Stimulated activated CD8-positive, alpha-beta memory T cell treated with anti-CD3 and anti-CD28 coated beads, Interleukin-4, amount 100 ng/mL, for 48 hours (primary cell): ENCODE results near the gene KCNH1.

Experiments used
- DNase-seq: peaks from one replicate; pipeline ENCODE4 v3.0.0-alpha.2; 2020

KCNH1 gene

DNA sequence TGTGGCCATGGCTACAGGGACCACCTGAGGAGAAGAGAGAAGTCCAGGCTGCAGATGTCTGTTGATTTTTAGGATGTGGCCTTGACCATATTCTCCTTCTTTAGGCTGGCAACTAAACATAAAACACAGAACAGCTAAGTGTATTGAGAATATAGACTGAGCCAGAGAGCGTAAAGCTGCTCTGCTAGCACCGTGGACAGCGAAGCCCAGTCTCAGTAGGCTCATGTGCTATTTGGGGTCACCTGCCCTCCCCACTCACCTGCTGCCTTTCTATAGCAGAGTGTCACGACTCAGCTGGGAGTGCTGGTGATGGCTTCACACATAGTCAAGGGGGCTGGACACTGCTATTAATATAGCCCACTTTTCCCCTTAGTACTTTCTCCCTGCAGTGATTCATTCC lies 278.5 kb downstream of the KCNH1 start:
- DNase-seq: no peak

DNA sequence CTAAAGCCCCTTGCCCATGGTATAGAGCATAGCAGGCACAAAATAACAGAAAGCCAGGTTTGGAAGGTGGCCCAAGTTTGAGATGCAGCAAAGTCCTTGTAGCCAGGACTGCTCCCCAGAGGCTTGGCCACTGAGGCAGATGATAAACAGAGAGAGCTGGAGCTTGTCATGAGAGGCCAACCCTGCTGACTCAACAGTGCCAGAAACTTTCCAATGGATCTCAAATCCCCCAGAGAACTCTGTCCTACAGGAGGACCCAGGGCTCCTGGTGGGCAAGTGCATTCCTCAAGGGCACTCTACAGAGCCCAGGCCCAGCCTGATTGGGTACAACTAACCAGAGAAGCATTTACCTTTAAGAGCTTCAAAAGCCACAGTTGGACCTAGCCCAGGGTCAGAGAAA lies 280.7 kb downstream of the KCNH1 start:
- no peak for DNase-seq

DNA sequence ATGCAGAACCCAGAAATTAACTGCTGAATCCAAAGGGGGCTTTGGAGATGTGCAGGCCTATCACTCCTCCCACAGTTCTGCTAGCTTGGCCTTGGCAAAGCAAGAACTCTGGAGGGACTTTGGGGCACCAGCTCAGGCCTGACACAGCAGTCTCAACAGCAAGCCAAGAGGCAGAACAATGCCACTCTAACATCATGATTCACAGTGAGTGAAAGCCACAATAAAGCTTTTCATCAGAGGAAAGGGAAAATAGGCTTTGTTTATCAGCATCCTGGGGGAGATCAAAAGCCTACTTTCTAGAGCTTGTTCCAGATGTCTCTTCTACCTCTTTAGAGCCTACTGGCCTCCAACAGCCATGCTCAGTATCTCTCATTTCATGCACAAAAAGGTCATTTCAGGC lies 283.4 kb downstream of the KCNH1 start:
- DNase-seq: no peak

GRCh38 chr1:210848474-210848873 lies 285.5 kb downstream of the KCNH1 start:
- no peak for DNase-seq

GRCh38 chr1:210841926-210842625 lies 291.9 kb downstream of the KCNH1 start:
- DNase-seq: no peak

GRCh38 chr1:210830034-210831028 lies 303.6 kb downstream of the KCNH1 start:
- DNase-seq: no peak

DNA sequence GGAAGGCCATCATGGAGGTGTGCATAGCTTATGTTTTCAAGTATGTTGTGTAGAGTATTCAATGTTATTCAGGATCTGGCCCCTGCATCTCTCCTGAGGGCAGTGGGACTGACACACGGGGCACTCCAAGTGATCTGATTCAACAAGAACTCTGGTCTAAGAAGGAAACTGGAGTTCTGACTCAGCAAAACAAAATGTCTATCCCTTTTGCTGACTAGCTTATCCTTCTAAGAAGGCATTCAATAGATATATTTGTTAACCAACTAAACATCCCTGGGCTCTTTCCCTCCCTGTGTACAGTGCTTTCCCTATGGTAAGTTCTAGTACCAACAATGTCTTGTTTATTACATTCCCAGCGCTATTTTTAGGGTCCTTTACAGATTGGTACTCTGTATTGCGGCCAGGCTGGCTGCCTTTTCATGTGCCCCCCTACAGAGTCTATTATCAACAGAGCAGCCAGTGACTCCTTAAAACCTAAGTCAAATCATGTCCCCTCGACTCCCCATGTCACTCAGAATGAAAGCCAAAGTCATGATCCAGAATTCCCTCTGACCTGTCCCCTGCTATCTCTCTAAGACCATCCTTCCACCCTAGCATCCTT lies 304.9 kb downstream of the KCNH1 start:
- no peak for DNase-seq

- no peak for DNase-seq
These were observed 306.5 kb downstream of the KCNH1 start for GRCh38 chr1:210827481-210827880.

DNA sequence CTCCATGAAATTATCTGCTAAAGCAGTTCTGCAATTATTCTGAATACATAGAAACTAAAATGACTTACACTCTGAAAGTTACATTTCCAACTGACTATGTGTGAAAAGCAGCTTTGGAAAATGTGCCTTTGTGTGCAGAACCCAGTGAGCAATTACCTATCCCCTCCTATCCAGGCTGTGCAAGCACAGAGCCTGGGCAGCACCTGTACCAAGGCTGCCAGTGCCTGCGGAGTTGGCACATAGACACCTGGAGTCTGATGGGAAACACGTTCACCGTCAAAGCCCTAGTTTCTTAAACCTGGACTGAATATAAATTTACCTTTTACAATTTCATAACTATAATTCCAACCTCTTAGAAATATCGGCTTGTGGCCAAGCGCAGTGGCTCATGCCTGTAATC lies 307.3 kb downstream of the KCNH1 start:
- no peak for DNase-seq

GRCh38 chr1:210822932-210823331 lies 311.0 kb downstream of the KCNH1 start:
- DNase-seq: no peak

GRCh38 chr1:210822241-210822640 lies 311.7 kb downstream of the KCNH1 start:
- no peak for DNase-seq

GRCh38 chr1:210821615-210822014 lies 312.3 kb downstream of the KCNH1 start:
- DNase-seq: no peak

DNA sequence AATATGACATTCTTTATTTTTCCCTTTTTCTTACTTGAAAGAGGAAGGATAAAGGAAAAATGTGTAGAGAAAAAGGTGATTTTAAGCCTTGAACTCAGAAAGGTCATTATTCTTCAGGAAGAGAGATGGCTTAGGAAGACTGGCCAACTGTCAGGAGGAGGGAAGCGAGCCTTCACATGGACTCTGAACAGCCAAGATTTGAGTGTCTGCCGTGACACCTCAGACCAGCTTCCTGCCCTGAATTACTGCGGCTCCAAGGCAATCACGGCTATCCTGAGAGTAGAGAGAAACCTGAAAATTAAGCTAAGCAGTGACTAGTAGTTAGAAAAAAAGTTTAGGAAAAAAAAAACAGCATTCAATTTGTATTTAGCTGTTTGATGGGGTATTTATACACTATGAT lies 314.7 kb downstream of the KCNH1 start:
- no peak for DNase-seq

- DNase-seq: no peak
These were observed 316.3 kb downstream of the KCNH1 start for GRCh38 chr1:210817385-210818275.

DNA sequence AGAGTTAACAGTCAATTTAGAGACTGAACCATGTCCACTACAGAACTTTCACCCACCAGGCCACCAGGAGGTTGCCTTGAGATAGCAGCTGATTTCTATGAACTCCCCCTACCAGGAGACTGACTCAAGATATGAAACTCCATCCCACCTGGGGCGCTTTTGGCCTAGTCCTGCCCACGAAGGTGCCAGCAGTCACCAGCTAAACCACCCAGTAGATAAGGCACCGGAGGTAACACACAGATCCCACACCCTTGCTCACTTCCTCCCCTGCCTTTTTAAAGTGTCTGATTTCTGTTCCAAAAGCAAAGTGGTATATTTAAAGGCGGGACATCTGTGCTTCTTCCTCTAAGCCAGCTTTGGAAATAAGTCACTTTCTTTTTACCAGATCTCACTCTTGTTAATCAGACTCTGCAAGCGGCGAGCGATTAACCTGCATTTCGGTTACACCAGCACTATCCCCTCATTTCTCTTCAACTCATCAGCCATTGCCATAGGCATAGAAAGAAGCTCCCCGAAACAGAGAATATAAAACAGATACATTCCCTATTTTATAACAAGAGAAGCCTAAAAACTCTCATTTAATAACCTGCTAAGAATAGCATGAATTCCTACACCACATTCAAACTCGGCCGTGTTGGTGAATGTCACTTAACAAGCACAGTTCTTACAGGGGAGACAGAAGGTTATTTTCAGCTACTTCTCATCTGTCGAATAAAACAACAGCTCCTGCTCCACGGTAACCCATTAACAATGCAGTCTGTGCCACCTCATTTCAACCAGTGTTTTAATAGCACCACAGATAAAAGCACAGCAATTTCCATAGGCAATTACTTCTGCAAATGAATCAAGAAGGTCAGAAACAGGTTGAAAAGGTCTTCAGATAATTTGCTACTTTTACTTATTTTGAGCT lies 318.1 kb downstream of the KCNH1 start:
- DNase-seq: no peak

DNA sequence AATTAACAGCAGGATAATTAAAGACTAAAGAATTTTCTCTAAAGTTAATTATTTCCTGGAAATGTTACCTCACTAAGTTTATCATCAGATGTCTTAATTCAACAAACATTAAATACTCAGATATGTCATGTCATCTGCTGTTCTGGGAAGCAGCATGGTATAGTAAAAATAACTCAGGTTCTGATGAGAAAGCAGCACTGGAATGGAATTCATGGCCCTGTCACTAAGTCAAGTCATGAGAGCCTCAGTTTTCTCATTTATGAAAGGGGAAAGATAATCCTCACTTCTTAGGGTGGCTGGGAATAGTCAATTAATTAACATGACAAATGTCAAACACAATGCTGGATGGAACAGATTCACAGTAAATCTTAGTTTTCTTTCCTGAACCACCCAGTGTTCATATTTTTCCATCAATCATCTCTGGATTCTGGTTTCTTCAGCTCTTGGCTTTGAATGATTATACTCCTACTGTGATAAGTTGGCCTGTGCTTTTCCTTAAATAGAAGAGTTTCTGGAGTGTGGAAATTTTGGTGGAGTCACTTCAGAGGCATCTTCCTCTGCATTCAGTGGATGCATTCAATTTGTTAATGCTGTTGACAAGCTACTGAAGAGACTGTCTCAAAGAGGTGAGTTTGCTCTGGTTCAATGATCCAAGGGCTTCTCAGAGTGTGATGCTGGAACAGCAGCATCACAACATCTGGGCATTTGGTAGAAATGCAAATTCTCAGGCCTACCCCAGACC lies 319.4 kb downstream of the KCNH1 start:
- DNase-seq: no peak

DNA sequence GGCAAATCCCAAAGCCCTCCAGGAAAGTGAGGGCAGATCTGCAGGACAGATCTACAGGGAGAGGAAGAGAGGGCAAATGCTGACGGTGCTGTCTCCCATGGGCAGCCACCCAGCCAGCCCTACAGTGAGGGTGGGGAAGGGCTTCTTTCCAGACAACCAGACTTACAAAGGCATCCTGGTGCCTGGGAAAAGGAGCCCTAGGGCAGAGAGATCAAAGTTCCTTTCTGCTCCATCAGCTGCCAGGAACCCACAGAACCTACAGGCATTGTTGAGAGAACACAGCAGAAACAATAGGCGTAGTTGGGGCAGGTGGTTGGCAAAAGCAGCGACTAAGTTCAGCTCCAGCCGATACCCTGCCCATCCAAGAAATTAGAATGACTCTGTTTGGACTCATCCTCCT lies 332.4 kb downstream of the KCNH1 start:
- no peak for DNase-seq

DNA sequence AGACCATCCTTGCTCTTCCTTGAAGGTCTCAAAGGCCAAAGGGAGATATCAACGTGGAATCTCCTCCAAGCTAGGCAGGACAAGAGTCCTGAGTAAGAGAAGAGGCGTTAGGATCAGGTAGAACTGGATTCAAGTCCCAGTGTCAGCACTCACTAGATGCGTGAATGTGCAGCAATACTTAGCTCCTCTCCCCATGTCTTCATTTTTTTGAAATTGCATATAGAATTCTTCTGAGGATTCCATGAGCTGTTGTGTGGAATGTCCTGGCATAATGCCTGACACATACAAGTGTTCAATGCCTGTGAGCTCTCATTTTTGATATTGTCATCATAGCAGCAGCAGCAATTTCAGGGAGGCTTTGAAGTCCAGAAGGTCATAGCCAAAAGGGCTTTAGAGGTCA lies 333.2 kb downstream of the KCNH1 start:
- no peak for DNase-seq

DNA sequence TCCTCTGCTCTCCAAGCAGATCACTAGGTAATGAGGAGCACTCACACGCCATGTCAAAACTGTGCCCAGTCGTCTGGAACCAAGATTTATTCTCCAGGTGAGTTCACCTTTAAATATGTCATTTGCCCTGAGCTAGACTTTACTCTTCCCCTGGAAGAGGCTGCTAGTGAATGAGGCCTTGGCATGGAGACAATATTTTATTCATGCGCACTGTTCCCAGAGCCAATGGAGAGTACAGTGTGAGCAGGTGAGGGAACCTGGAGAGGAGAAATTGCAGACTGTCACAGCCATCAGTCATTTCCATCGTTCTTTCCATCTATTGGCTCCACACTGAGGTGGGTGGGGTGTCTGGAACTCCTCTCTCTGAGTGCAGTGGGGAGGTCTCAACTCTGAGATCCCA lies 333.6 kb downstream of the KCNH1 start:
- no peak for DNase-seq

DNA sequence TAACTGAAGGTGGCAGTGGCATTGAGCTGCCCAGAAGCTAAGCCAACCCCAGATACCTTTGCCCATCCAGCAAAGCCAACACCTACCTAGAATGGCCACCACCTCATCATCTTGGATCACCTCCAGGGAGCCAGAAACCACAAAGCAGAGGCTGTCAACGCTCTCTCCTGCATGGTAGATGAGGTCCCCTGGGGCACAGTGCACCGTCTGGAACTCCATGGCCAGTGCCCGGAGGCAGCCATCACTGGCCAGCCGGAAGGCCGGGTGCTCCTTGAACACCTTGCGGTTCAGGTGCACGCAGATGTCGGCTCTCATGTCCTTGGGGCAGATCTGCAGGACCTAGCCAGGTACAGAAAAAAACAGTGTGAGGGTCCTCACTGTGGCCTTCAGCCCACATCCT lies 336.5 kb downstream of the KCNH1 start:
- no peak for DNase-seq

DNA sequence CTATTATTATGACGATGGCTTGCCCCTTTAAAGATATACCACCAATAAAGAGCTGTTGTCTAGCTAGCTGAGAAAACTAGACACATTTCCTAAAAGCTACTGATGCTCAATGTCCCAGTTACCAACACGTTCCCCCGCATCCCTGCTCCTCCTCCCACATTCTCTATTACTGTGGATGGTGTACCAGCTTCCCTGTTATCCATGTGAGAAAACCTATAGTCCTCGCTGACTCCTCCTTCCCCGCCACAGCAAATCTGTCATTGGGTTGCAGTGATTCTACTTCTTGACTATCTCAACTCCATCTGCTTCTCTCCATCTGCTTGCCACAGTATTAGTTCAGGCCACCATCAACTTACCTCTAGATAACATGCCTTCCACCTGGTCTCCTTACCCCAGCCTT lies 337.5 kb downstream of the KCNH1 start:
- DNase-seq: no peak
